Measurements from ENCODE around the gene ANKRD52. TPM values are rescaled to one million over a fixed set of nuclear protein-coding genes. Genes with fewer than 3 reads are reported as not detected.

ANKRD52 gene
- total RNA-seq, 1 donor from 2014 or later: 28.0 TPM

- Histone ChIP-seq H3K27ac (peak overlapping the region; percentile 79), H3K9me3 (no peaks in the 10 kb centered on the region)
Measured at GRCh38 chr12:56224954-56225353, 33.2 kb downstream of the ANKRD52 start.

GRCh38 chr12:56224102-56224701, 34.0 kb downstream of the ANKRD52 start, which contains the start of gene NABP2:
NABP2 (plus strand) TSS chr12:56224342; CDS start chr12:56224857, 515 bp downstream.
- Histone ChIP-seq H3K9me3 (no peaks in the 10 kb centered on the region), H3K36me3 (peaks cover 9% of the 10 kb centered on the region), H3K4me1 (peaks cover 34% of the 10 kb centered on the region), H3K27ac (peak within 1 kb of the TSS; percentile 96), H3K27me3 (no peaks in the 10 kb centered on the region), H3K4me3 (peak within 1 kb of the TSS; percentile 73)
- peak; percentile 86 for TF ChIP-seq CTCF (IDR thresholded peaks at IDR 0.05)
- DNase-seq (peak; percentile 99), ATAC-seq (peak; percentile 91)
- intact Hi-C loops (cut with DNase I): no loop called here

More at GRCh38 chr12:56224954-56225353, 33.2 kb downstream of the ANKRD52 start:
- Histone ChIP-seq H3K4me3 (peak overlapping the region; percentile 73), H3K4me1 (peaks cover 27% of the 10 kb centered on the region), H3K27me3 (no peaks in the 10 kb centered on the region), H3K36me3 (peaks cover 11% of the 10 kb centered on the region)
- TF ChIP-seq CTCF (IDR thresholded peaks at IDR 0.05): no peak
- intact Hi-C loops (cut with DNase I): loop anchor here (5.0 kb wide), 1 partner anchor 33 kb away; no protein-coding TSS in a partner anchor
- DNase-seq: no peak
- ATAC-seq: no peak

- no peak for TF ChIP-seq CTCF (IDR thresholded peaks at IDR 0.05)
- H3K4me3 ChIP-seq: peak overlapping the region; percentile 73
- intact Hi-C loops (cut with DNase I): no loop called here
- H3K9me3 ChIP-seq: no peaks in the 10 kb centered on the region
- ATAC-seq (no peak), DNase-seq (no peak)
- H3K27ac ChIP-seq: peak overlapping the region; percentile 96
- no peaks in the 10 kb centered on the region for H3K27me3 ChIP-seq
- peaks cover 5% of the 10 kb centered on the region for H3K36me3 ChIP-seq
- peaks cover 39% of the 10 kb centered on the region for H3K4me1 ChIP-seq
Measured at GRCh38 chr12:56223571-56224101, 34.5 kb downstream of the ANKRD52 start.

GRCh38 chr12:56222531-56222895, 35.7 kb downstream of the ANKRD52 start:
- TF ChIP-seq CTCF (IDR thresholded peaks at IDR 0.05): no peak
- ATAC-seq (no peak), DNase-seq (no peak)
- Histone ChIP-seq H3K9me3 (no peaks in the 10 kb centered on the region), H3K27me3 (no peaks in the 10 kb centered on the region), H3K27ac (peak overlapping the region; percentile 96), H3K4me3 (peak overlapping the region; percentile 75), H3K4me1 (peaks cover 39% of the 10 kb centered on the region), H3K36me3 (peaks cover 7% of the 10 kb centered on the region)
- intact Hi-C loops (cut with DNase I): no loop called here

GRCh38 chr12:56221757-56222530, 36.2 kb downstream of the ANKRD52 start, which contains the start of gene RNF41:
RNF41 (minus strand) TSS chr12:56221922; CDS start chr12:56214047, 7,875 bp downstream.
- Histone ChIP-seq H3K9me3 (no peaks in the 10 kb centered on the region), H3K36me3 (peaks cover 8% of the 10 kb centered on the region), H3K27me3 (no peaks in the 10 kb centered on the region), H3K27ac (peak within 1 kb of the TSS; percentile 96), H3K4me3 (peak within 1 kb of the TSS; percentile 75), H3K4me1 (peaks cover 39% of the 10 kb centered on the region)
- DNase-seq (peak; percentile 98), ATAC-seq (peak; percentile 91)
- intact Hi-C loops (cut with DNase I): no loop called here
- TF ChIP-seq CTCF (IDR thresholded peaks at IDR 0.05): no peak
